Measurements from ENCODE around the gene MCUR1. TPM values are rescaled to one million over a fixed set of nuclear protein-coding genes. Genes with fewer than 3 reads are reported as not detected.

Gene MCUR1
- total and polyA plus RNA-seq, 10 of the 15 experiments (the other 5 are each of a cell fraction or from before 2014, with no cell fraction given), result 4.4 to 43.9 (median 18.3) TPM

DNA sequence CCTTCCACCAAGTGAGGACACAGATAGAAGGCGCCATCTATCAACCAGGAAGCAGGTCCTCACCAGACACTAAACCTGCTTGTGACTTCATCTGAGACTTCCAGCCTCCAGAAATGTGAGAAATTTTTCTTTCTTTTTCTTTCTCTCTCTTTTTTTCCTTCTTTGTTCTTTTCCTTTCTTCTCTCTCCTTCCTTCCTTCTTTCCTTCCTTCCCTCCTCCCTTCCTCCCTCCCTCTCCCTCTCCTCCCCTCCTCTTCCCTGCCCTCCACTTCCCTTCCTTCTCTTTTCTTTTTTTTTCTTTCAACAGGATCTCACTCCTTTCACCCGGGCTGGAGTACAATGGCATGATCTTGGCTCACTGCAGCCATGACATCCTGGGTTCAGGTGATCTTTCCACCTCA, 37.4 kb upstream of the MCUR1 start:
- Histone ChIP-seq H3K9me3 (replicated peaks; ENCODE audit: control insufficient read depth, insufficient read depth, low read length) (no peaks in the 10 kb centered on the region; the same call in 2 of the 3 replicates), H3K4me2 (ENCODE audit: control insufficient read depth, insufficient read depth) (no peak overlapping the region), H3K36me3 (ENCODE audit: control insufficient read depth in 2 of 2, insufficient read depth in 2 of 2, low read length in 1 of 2) (no peaks in the 10 kb centered on the region), H3K27me3 (replicated peaks in 1 of 2; ENCODE audit: control insufficient read depth in 2 of 2, insufficient read depth in 2 of 2, low read length in 1 of 2) (no peaks in the 10 kb centered on the region; a peak in 1 of 4 replicates), H3K9ac (ENCODE audit: control insufficient read depth, insufficient read depth, low read length) (no peak overlapping the region), H4K20me1 (ENCODE audit: control insufficient read depth, insufficient read depth) (no peaks in the 10 kb centered on the region), H3K4me1 (ENCODE audit: control insufficient read depth, insufficient read depth, low read length) (no peaks in the 10 kb centered on the region), H3K79me2 (ENCODE audit: control insufficient read depth, insufficient read depth, low read length) (no peaks in the 10 kb centered on the region), H3K4me3 (no peak overlapping the region), H3K27ac (ENCODE audit: control insufficient read depth, insufficient read depth) (no peak overlapping the region), H2AFZ (ENCODE audit: control insufficient read depth, low read depth, low read length) (no peak overlapping the region)
- FAIRE-seq (no peak), DNase-seq (ENCODE audit: low read depth, low spot score) (no peak), ATAC-seq (no peak)
- ChIA-PET CTCF (no interaction called here), POLR2A (no interaction called here), SMC1A (ENCODE audit: uncharacterized antibody, unreplicated experiment) (no interaction called here), RAD21 (ENCODE audit: unreplicated experiment) (no interaction called here)
- no peak for TF ChIP-seq SMAD1 (IDR thresholded peaks at IDR 0.05; ENCODE audit: low read depth, partially characterized antibody)
- TF ChIP-seq RBBP5 (conservative IDR thresholded peaks at IDR 0.05), result no peak
- TF ChIP-seq BRCA1 (IDR thresholded peaks at IDR 0.05; ENCODE audit: low read depth, low read length), result no peak
- TF ChIP-seq, protein P1, sequence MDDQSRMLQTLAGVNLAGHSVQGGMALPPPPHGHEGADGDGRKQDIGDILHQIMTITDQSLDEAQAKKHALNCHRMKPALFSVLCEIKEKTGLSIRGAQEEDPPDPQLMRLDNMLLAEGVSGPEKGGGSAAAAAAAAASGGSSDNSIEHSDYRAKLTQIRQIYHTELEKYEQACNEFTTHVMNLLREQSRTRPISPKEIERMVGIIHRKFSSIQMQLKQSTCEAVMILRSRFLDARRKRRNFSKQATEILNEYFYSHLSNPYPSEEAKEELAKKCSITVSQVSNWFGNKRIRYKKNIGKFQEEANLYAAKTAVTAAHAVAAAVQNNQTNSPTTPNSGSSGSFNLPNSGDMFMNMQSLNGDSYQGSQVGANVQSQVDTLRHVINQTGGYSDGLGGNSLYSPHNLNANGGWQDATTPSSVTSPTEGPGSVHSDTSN (IDR thresholded peaks at IDR 0.05; ENCODE audit: insufficient replicate concordance, low read depth, low read length), result no peak
- no peak for TF ChIP-seq NRF1 (conservative IDR thresholded peaks at IDR 0.05; ENCODE audit: low read depth, low read length)
- no peak for TF ChIP-seq STAT1 (conservative IDR thresholded peaks at IDR 0.05)
- no peak for TF ChIP-seq SIN3A (IDR thresholded peaks at IDR 0.05; ENCODE audit: low read depth, low read length)
- no peak for TF ChIP-seq POLR2AphosphoS2 (IDR thresholded peaks at IDR 0.05; ENCODE audit: low read depth, low read length)
- TF ChIP-seq HDAC6 (IDR thresholded peaks at IDR 0.05; ENCODE audit: unreplicated experiment), result no peak
- TF ChIP-seq DPF2 (IDR thresholded peaks at IDR 0.05), result no peak
- TF ChIP-seq, protein P2, sequence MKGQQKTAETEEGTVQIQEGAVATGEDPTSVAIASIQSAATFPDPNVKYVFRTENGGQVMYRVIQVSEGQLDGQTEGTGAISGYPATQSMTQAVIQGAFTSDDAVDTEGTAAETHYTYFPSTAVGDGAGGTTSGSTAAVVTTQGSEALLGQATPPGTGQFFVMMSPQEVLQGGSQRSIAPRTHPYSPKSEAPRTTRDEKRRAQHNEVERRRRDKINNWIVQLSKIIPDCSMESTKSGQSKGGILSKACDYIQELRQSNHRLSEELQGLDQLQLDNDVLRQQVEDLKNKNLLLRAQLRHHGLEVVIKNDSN (IDR thresholded peaks at IDR 0.05; ENCODE audit: borderline replicate concordance, extremely low read length, insufficient read depth, low read depth, low read length), result no peak
- TF ChIP-seq, protein P3, sequence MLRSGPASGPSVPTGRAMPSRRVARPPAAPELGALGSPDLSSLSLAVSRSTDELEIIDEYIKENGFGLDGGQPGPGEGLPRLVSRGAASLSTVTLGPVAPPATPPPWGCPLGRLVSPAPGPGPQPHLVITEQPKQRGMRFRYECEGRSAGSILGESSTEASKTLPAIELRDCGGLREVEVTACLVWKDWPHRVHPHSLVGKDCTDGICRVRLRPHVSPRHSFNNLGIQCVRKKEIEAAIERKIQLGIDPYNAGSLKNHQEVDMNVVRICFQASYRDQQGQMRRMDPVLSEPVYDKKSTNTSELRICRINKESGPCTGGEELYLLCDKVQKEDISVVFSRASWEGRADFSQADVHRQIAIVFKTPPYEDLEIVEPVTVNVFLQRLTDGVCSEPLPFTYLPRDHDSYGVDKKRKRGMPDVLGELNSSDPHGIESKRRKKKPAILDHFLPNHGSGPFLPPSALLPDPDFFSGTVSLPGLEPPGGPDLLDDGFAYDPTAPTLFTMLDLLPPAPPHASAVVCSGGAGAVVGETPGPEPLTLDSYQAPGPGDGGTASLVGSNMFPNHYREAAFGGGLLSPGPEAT (IDR thresholded peaks at IDR 0.05; ENCODE audit: low read depth), result no peak
- TF ChIP-seq SP1 (IDR thresholded peaks at IDR 0.05; ENCODE audit: low read depth, low read length), result no peak
- TF ChIP-seq CHD2 (IDR thresholded peaks at IDR 0.05; ENCODE audit: borderline replicate concordance, low read depth, low read length), result no peak
- TF ChIP-seq, protein P4, sequence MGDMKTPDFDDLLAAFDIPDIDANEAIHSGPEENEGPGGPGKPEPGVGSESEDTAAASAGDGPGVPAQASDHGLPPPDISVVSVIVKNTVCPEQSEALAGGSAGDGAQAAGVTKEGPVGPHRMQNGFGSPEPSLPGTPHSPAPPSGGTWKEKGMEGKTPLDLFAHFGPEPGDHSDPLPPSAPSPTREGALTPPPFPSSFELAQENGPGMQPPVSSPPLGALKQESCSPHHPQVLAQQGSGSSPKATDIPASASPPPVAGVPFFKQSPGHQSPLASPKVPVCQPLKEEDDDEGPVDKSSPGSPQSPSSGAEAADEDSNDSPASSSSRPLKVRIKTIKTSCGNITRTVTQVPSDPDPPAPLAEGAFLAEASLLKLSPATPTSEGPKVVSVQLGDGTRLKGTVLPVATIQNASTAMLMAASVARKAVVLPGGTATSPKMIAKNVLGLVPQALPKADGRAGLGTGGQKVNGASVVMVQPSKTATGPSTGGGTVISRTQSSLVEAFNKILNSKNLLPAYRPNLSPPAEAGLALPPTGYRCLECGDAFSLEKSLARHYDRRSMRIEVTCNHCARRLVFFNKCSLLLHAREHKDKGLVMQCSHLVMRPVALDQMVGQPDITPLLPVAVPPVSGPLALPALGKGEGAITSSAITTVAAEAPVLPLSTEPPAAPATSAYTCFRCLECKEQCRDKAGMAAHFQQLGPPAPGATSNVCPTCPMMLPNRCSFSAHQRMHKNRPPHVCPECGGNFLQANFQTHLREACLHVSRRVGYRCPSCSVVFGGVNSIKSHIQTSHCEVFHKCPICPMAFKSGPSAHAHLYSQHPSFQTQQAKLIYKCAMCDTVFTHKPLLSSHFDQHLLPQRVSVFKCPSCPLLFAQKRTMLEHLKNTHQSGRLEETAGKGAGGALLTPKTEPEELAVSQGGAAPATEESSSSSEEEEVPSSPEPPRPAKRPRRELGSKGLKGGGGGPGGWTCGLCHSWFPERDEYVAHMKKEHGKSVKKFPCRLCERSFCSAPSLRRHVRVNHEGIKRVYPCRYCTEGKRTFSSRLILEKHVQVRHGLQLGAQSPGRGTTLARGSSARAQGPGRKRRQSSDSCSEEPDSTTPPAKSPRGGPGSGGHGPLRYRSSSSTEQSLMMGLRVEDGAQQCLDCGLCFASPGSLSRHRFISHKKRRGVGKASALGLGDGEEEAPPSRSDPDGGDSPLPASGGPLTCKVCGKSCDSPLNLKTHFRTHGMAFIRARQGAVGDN (IDR thresholded peaks at IDR 0.05), result no peak
- TF ChIP-seq, protein P5, sequence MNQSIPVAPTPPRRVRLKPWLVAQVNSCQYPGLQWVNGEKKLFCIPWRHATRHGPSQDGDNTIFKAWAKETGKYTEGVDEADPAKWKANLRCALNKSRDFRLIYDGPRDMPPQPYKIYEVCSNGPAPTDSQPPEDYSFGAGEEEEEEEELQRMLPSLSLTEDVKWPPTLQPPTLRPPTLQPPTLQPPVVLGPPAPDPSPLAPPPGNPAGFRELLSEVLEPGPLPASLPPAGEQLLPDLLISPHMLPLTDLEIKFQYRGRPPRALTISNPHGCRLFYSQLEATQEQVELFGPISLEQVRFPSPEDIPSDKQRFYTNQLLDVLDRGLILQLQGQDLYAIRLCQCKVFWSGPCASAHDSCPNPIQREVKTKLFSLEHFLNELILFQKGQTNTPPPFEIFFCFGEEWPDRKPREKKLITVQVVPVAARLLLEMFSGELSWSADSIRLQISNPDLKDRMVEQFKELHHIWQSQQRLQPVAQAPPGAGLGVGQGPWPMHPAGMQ (IDR thresholded peaks at IDR 0.05; ENCODE audit: borderline replicate concordance), result no peak
- in situ Hi-C loops (cut with MboI) (no loop called here), intact Hi-C loops (cut with micrococcal nuclease; ENCODE audit: unreplicated experiment) (no loop called here)
- BruUV-seq (replicated peaks), result no TSS peak
- WGBS (ENCODE audit: insufficient coverage, insufficient replicate concordance, low lambda C conversion rate, missing lambda C conversion rate), result 0% methylated on average over 2 of the region's 2 CpGs

Measured in GM12878 (cell line).